ENCODE data around the gene FAM3A. TPM values are rescaled to one million over a fixed set of nuclear protein-coding genes. Genes with fewer than 3 reads are reported as not detected.

Gene FAM3A
- total and polyA plus RNA-seq, 8 donors = 26.4 to 78.5 (median 36.7) TPM

- H3K27ac ChIP-seq = no peak overlapping the region
- ATAC-seq = no peak
- intact Hi-C loops (cut with DNase I) = no loop called here
- no peak overlapping the region for H3K4me3 ChIP-seq
- no peaks in the 10 kb centered on the region for H3K36me3 ChIP-seq
- no peaks in the 10 kb centered on the region for H3K4me1 ChIP-seq
- TF ChIP-seq, protein P1, sequence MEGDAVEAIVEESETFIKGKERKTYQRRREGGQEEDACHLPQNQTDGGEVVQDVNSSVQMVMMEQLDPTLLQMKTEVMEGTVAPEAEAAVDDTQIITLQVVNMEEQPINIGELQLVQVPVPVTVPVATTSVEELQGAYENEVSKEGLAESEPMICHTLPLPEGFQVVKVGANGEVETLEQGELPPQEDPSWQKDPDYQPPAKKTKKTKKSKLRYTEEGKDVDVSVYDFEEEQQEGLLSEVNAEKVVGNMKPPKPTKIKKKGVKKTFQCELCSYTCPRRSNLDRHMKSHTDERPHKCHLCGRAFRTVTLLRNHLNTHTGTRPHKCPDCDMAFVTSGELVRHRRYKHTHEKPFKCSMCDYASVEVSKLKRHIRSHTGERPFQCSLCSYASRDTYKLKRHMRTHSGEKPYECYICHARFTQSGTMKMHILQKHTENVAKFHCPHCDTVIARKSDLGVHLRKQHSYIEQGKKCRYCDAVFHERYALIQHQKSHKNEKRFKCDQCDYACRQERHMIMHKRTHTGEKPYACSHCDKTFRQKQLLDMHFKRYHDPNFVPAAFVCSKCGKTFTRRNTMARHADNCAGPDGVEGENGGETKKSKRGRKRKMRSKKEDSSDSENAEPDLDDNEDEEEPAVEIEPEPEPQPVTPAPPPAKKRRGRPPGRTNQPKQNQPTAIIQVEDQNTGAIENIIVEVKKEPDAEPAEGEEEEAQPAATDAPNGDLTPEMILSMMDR (IDR thresholded peaks at IDR 0.05) = no peak
- WGBS, 2 donors = 79 to 81% methylated on average over 7 of the region's 7 CpGs
- FAIRE-seq = no peak
- DNase-seq = no peak
- H3K9me3 ChIP-seq = no peaks in the 10 kb centered on the region
- H3K27me3 ChIP-seq = peaks cover 0 to 8% (median 0%) of the 10 kb centered on the region in 4 donors
These were observed 42.3 kb downstream of the FAM3A start for GRCh38 chrX:154473683-154474082.

GRCh38 chrX:154472685-154473632, 43.1 kb downstream of the FAM3A start:
- TF ChIP-seq, protein P1 (IDR thresholded peaks at IDR 0.05) = no peak
- intact Hi-C loops (cut with DNase I) = no loop called here
- WGBS, 2 donors = 71 to 81% methylated on average over 27 to 28 of the region's 28 CpGs
- no peaks in the 10 kb centered on the region for H3K36me3 ChIP-seq
- no peak overlapping the region for H3K4me3 ChIP-seq
- H3K4me1 ChIP-seq = no peaks in the 10 kb centered on the region
- FAIRE-seq = no peak
- H3K27ac ChIP-seq = no peak overlapping the region
- H3K9me3 ChIP-seq = no peaks in the 10 kb centered on the region
- no peak for ATAC-seq
- DNase-seq = no peak
- H3K27me3 ChIP-seq = peaks cover 0 to 8% (median 0%) of the 10 kb centered on the region in 4 donors

- DNase-seq = no peak
- FAIRE-seq = no peak
These were observed 44.0 kb downstream of the FAM3A start for GRCh38 chrX:154471839-154472684.

DNA sequence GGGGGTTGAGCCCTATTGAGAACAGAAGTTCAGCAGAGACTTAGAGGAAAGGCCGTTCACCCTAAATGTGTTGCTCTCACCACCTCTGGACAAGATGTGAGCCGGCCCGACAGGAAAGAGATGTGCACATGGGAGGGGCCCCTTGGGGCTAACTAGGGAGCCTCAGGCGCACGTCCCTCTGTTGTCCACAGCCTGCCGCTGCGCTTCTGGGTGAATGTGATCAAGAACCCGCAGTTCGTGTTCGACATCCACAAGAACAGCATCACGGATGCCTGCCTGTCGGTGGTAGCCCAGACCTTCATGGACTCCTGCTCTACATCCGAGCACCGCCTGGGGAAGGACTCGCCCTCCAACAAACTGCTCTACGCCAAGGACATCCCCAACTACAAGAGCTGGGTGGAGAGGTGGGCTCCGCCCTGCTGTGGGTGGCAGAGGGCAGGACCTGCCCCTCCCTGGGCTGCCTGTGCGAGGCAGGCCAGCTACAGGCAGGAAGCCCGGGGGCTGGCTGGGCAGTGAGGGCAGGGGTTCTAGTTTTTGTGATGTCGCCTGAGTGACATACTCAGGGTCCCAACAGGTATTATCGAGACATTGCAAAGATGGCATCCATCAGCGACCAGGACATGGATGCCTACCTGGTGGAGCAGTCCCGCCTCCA, 45.0 kb downstream of the FAM3A start:
- FAIRE-seq (no peak), ATAC-seq (no peak), DNase-seq (no peak)
- TF ChIP-seq, protein P1 (IDR thresholded peaks at IDR 0.05) = no peak
- no peaks in the 10 kb centered on the region for H3K9me3 ChIP-seq
- H3K27ac ChIP-seq = no peak overlapping the region
- intact Hi-C loops (cut with DNase I) = no loop called here
- H3K27me3 ChIP-seq = peaks cover 0 to 8% (median 0%) of the 10 kb centered on the region in 4 donors
- H3K4me3 ChIP-seq = no peak overlapping the region
- no peaks in the 10 kb centered on the region for H3K36me3 ChIP-seq
- 90 to 91% methylated on average over 23 of the region's 23 CpGs for WGBS, 2 donors
- no peaks in the 10 kb centered on the region for H3K4me1 ChIP-seq

More at GRCh38 chrX:154471839-154472684, 44.0 kb downstream of the FAM3A start:
- no peaks in the 10 kb centered on the region for H3K9me3 ChIP-seq
- no peaks in the 10 kb centered on the region for H3K4me1 ChIP-seq
- WGBS, 2 donors = 86 to 94% methylated on average over 22 to 23 of the region's 23 CpGs
- H3K36me3 ChIP-seq = no peaks in the 10 kb centered on the region
- no peak for ATAC-seq
- intact Hi-C loops (cut with DNase I) = no loop called here
- peaks cover 0 to 8% (median 0%) of the 10 kb centered on the region in 4 donors for H3K27me3 ChIP-seq
- H3K4me3 ChIP-seq = no peak overlapping the region
- TF ChIP-seq, protein P1 (IDR thresholded peaks at IDR 0.05) = no peak
- H3K27ac ChIP-seq = no peak overlapping the region
